Measurements from ENCODE around the gene MARK3.

MARK3 gene

GRCh38 chr14:103544388-103545218, 159.4 kb downstream of the MARK3 start:
- no peak overlapping the region for H3K4me3 ChIP-seq (ENCODE audit: low read depth, low read length)
- peaks cover 39% of the 10 kb centered on the region for H3K4me1 ChIP-seq (ENCODE audit: control insufficient read depth, insufficient read depth, low read length)
- H3K27me3 ChIP-seq (ENCODE audit: control insufficient read depth, insufficient read depth, low read length), result no peaks in the 10 kb centered on the region
- no peaks in the 10 kb centered on the region for H3K9me3 ChIP-seq (ENCODE audit: control insufficient read depth, insufficient read depth, low read depth, low read length)
- H3K9ac ChIP-seq (ENCODE audit: low read length), result no peak overlapping the region
- no peaks in the 10 kb centered on the region for H3K36me3 ChIP-seq (ENCODE audit: control insufficient read depth, insufficient read depth, low read length)
- no peak overlapping the region for H3K27ac ChIP-seq (ENCODE audit: low read depth, low read length)

- Histone ChIP-seq H3K4me3 (ENCODE audit: low read depth, low read length) (no peak overlapping the region), H3K9me3 (ENCODE audit: control insufficient read depth, insufficient read depth, low read depth, low read length) (no peaks in the 10 kb centered on the region), H3K4me1 (ENCODE audit: control insufficient read depth, insufficient read depth, low read length) (peaks cover 37% of the 10 kb centered on the region), H3K36me3 (ENCODE audit: control insufficient read depth, insufficient read depth, low read length) (no peaks in the 10 kb centered on the region), H3K9ac (ENCODE audit: low read length) (no peak overlapping the region), H3K27ac (ENCODE audit: low read depth, low read length) (no peak overlapping the region), H3K27me3 (ENCODE audit: control insufficient read depth, insufficient read depth, low read length) (no peaks in the 10 kb centered on the region)
These were observed 160.2 kb downstream of the MARK3 start for GRCh38 chr14:103545219-103545914.

GRCh38 chr14:103545915-103546651, 160.9 kb downstream of the MARK3 start:
- no peaks in the 10 kb centered on the region for H3K27me3 ChIP-seq (ENCODE audit: control insufficient read depth, insufficient read depth, low read length)
- no peak overlapping the region for H3K27ac ChIP-seq (ENCODE audit: low read depth, low read length)
- peaks cover 34% of the 10 kb centered on the region for H3K4me1 ChIP-seq (ENCODE audit: control insufficient read depth, insufficient read depth, low read length)
- H3K36me3 ChIP-seq (ENCODE audit: control insufficient read depth, insufficient read depth, low read length), result no peaks in the 10 kb centered on the region
- H3K9ac ChIP-seq (ENCODE audit: low read length), result no peak overlapping the region
- no peak overlapping the region for H3K4me3 ChIP-seq (ENCODE audit: low read depth, low read length)
- H3K9me3 ChIP-seq (ENCODE audit: control insufficient read depth, insufficient read depth, low read depth, low read length), result no peaks in the 10 kb centered on the region

- Histone ChIP-seq H3K9me3 (ENCODE audit: control insufficient read depth, insufficient read depth, low read depth, low read length) (no peaks in the 10 kb centered on the region), H3K27ac (ENCODE audit: low read depth, low read length) (no peak overlapping the region), H3K36me3 (ENCODE audit: control insufficient read depth, insufficient read depth, low read length) (no peaks in the 10 kb centered on the region), H3K4me1 (ENCODE audit: control insufficient read depth, insufficient read depth, low read length) (peaks cover 26% of the 10 kb centered on the region), H3K27me3 (ENCODE audit: control insufficient read depth, insufficient read depth, low read length) (no peaks in the 10 kb centered on the region), H3K9ac (ENCODE audit: low read length) (no peak overlapping the region), H3K4me3 (ENCODE audit: low read depth, low read length) (no peak overlapping the region)
These were observed 161.6 kb downstream of the MARK3 start for GRCh38 chr14:103546652-103547454.

GRCh38 chr14:103547455-103547940, 162.3 kb downstream of the MARK3 start:
- Histone ChIP-seq H3K9ac (ENCODE audit: low read length) (no peak overlapping the region), H3K9me3 (ENCODE audit: control insufficient read depth, insufficient read depth, low read depth, low read length) (no peaks in the 10 kb centered on the region), H3K27me3 (ENCODE audit: control insufficient read depth, insufficient read depth, low read length) (no peaks in the 10 kb centered on the region), H3K27ac (ENCODE audit: low read depth, low read length) (no peak overlapping the region), H3K4me3 (ENCODE audit: low read depth, low read length) (no peak overlapping the region), H3K4me1 (ENCODE audit: control insufficient read depth, insufficient read depth, low read length) (peaks cover 20% of the 10 kb centered on the region), H3K36me3 (ENCODE audit: control insufficient read depth, insufficient read depth, low read length) (no peaks in the 10 kb centered on the region)

GRCh38 chr14:103547941-103548462, 162.8 kb downstream of the MARK3 start:
- Histone ChIP-seq H3K9me3 (ENCODE audit: control insufficient read depth, insufficient read depth, low read depth, low read length) (no peaks in the 10 kb centered on the region), H3K27ac (ENCODE audit: low read depth, low read length) (no peak overlapping the region), H3K36me3 (ENCODE audit: control insufficient read depth, insufficient read depth, low read length) (no peaks in the 10 kb centered on the region), H3K27me3 (ENCODE audit: control insufficient read depth, insufficient read depth, low read length) (no peaks in the 10 kb centered on the region), H3K9ac (ENCODE audit: low read length) (no peak overlapping the region), H3K4me1 (ENCODE audit: control insufficient read depth, insufficient read depth, low read length) (peaks cover 16% of the 10 kb centered on the region), H3K4me3 (ENCODE audit: low read depth, low read length) (no peak overlapping the region)

- H3K9ac ChIP-seq (ENCODE audit: low read length), result no peak overlapping the region
- H3K4me1 ChIP-seq (ENCODE audit: control insufficient read depth, insufficient read depth, low read length), result peaks cover 9% of the 10 kb centered on the region
- H3K27me3 ChIP-seq (ENCODE audit: control insufficient read depth, insufficient read depth, low read length), result no peaks in the 10 kb centered on the region
- no peaks in the 10 kb centered on the region for H3K9me3 ChIP-seq (ENCODE audit: control insufficient read depth, insufficient read depth, low read depth, low read length)
- no peak overlapping the region for H3K4me3 ChIP-seq (ENCODE audit: low read depth, low read length)
- H3K27ac ChIP-seq (ENCODE audit: low read depth, low read length), result no peak overlapping the region
- no peaks in the 10 kb centered on the region for H3K36me3 ChIP-seq (ENCODE audit: control insufficient read depth, insufficient read depth, low read length)
These were observed 163.5 kb downstream of the MARK3 start for GRCh38 chr14:103548463-103549351.

GRCh38 chr14:103549361-103550311, 164.4 kb downstream of the MARK3 start:
- no peaks in the 10 kb centered on the region for H3K9me3 ChIP-seq (ENCODE audit: control insufficient read depth, insufficient read depth, low read depth, low read length)
- H3K4me3 ChIP-seq (ENCODE audit: low read depth, low read length), result no peak overlapping the region
- H3K27ac ChIP-seq (ENCODE audit: low read depth, low read length), result no peak overlapping the region
- peaks cover 2% of the 10 kb centered on the region; the same call in 1 of the 2 replicates for H3K4me1 ChIP-seq (ENCODE audit: control insufficient read depth, insufficient read depth, low read length)
- no peaks in the 10 kb centered on the region for H3K36me3 ChIP-seq (ENCODE audit: control insufficient read depth, insufficient read depth, low read length)
- no peak overlapping the region for H3K9ac ChIP-seq (ENCODE audit: low read length)
- no peaks in the 10 kb centered on the region for H3K27me3 ChIP-seq (ENCODE audit: control insufficient read depth, insufficient read depth, low read length)
